Activated CD8-positive, alpha-beta memory T cell treated with anti-CD3 and anti-CD28 coated beads, Interleukin-2, amount 50 U/mL, for 4 hours (primary cell): ENCODE data around the gene MGST1.
"Not testable (repeated sequence)": the region's sequence is repeated elsewhere in the genome, so short reads cannot be mapped to it uniquely, and the experiment has no call there.

Experiments used
- DNase-seq: peaks from one replicate; pipeline ENCODE4 v3.0.0-alpha.2; 2020

The MGST1 gene

GRCh38 chr12:16358878-16359277 is 11.4 kb downstream of the MGST1 start:
- DNase-seq, result no peak

GRCh38 chr12:16359512-16360491 is 12.4 kb downstream of the MGST1 start:
- no peak for DNase-seq

- DNase-seq, result no peak
Observed at GRCh38 chr12:16361142-16361783, 13.8 kb downstream of the MGST1 start.

- DNase-seq, result no peak
Observed at GRCh38 chr12:16362550-16362949, 15.1 kb downstream of the MGST1 start.

- no peak for DNase-seq
Observed at GRCh38 chr12:16369156-16369555, 21.7 kb downstream of the MGST1 start.

GRCh38 chr12:16370096-16370495 is 22.7 kb downstream of the MGST1 start:
- no peak for DNase-seq

GRCh38 chr12:16382652-16383312 is 35.3 kb downstream of the MGST1 start:
- DNase-seq, result not testable (repeated sequence)

- DNase-seq, result no peak
Observed at GRCh38 chr12:16384732-16385131, 37.3 kb downstream of the MGST1 start.

GRCh38 chr12:16385782-16386646 is 38.6 kb downstream of the MGST1 start:
- no peak for DNase-seq

GRCh38 chr12:16387919-16388318 is 40.5 kb downstream of the MGST1 start:
- DNase-seq, result no peak

GRCh38 chr12:16389594-16389993 is 42.1 kb downstream of the MGST1 start:
- DNase-seq, result no peak

- DNase-seq, result no peak
Observed at GRCh38 chr12:16392846-16393535, 45.5 kb downstream of the MGST1 start.

GRCh38 chr12:16399101-16399500 is 51.7 kb downstream of the MGST1 start:
- DNase-seq, result no peak

GRCh38 chr12:16401835-16402234 is 54.4 kb downstream of the MGST1 start:
- DNase-seq, result not testable (repeated sequence)

GRCh38 chr12:16407346-16407745 is 59.9 kb downstream of the MGST1 start:
- no peak for DNase-seq
